T follicular helper cell (primary cell): ENCODE measurements around the gene AURKAIP1.
"Not testable (repeated sequence)": the region's sequence is repeated elsewhere in the genome, so short reads cannot be mapped to it uniquely, and the experiment has no call there.

ENCODE experiments used
- DNase-seq: peaks from one replicate; pipeline ENCODE4 v3.0.0-alpha.2; 2020; ENCODE audit warnings: low read depth

AURKAIP1 gene

GRCh38 chr1:1387098-1388077, 12.4 kb upstream of the AURKAIP1 start:
- DNase-seq, result no peak

- DNase-seq, result no peak
Measured at GRCh38 chr1:1385931-1386330, 10.9 kb upstream of the AURKAIP1 start.

GRCh38 chr1:1385339-1385738, 10.3 kb upstream of the AURKAIP1 start:
- DNase-seq, result not testable (repeated sequence)

- no peak for DNase-seq
Measured at GRCh38 chr1:1381294-1381693, 6.3 kb upstream of the AURKAIP1 start.

- no peak for DNase-seq
Measured at GRCh38 chr1:1380860-1381259, 5.9 kb upstream of the AURKAIP1 start.

- DNase-seq, result no peak
Measured at GRCh38 chr1:1377540-1378205, 2.7 kb upstream of the AURKAIP1 start.

- DNase-seq, result no peak
Measured at GRCh38 chr1:1376551-1377226, 1.7 kb upstream of the AURKAIP1 start.

- DNase-seq, result no peak
Measured at GRCh38 chr1:1374589-1374928, 448 bp downstream of the AURKAIP1 start.

- no peak for DNase-seq
Measured at GRCh38 chr1:1373815-1374588, 1.0 kb downstream of the AURKAIP1 start.

GRCh38 chr1:1373051-1373814, 1.8 kb downstream of the AURKAIP1 start:
- no peak for DNase-seq

GRCh38 chr1:1371746-1372711, 3.0 kb downstream of the AURKAIP1 start:
- peak; percentile 58 for DNase-seq

GRCh38 chr1:1371364-1371745, 3.7 kb downstream of the AURKAIP1 start:
- DNase-seq, result peak; percentile 67

- DNase-seq, result no peak
Measured at GRCh38 chr1:1370771-1371300, 4.2 kb downstream of the AURKAIP1 start.

- not testable (repeated sequence) for DNase-seq
Measured at GRCh38 chr1:1370094-1370493, 4.9 kb downstream of the AURKAIP1 start.

GRCh38 chr1:1367315-1367714, 7.7 kb downstream of the AURKAIP1 start:
- no peak for DNase-seq

- no peak for DNase-seq
Measured at GRCh38 chr1:1366699-1367066, 8.3 kb downstream of the AURKAIP1 start.

- no peak for DNase-seq
Measured at GRCh38 chr1:1365875-1366698, 8.9 kb downstream of the AURKAIP1 start.

GRCh38 chr1:1364266-1364665, 10.7 kb downstream of the AURKAIP1 start:
- no peak for DNase-seq

- DNase-seq, result no peak
Measured at GRCh38 chr1:1361982-1362423, 13.0 kb downstream of the AURKAIP1 start.
